DND-41 (cell line): Measurements from ENCODE around the gene WDR4.
"Not testable (repeated sequence)": the region's sequence is repeated elsewhere in the genome, so short reads cannot be mapped to it uniquely, and the experiment has no call there.

Source experiments
- ATAC-seq: fragments of 200-7000 bp; cut with Tn5 transposase; 3 replicates; pipeline ENCODE4 v1.9.1; 2021; ENCODE audit warnings: low read depth; ENCODE audit not compliant: insufficient read depth
- DNase-seq: peaks from one replicate; pipeline ENCODE4 v3.0.0-alpha.2; 2020
- H2AFZ ChIP-seq: 2 replicates; pipeline ENCODE4 v1.6.0; 2012; ENCODE audit warnings: low read depth, low read length
- H3K27ac ChIP-seq: 2 replicates; pipeline ENCODE4 v1.5.1; 2012; ENCODE audit warnings: low read length, inconsistent platforms
- H3K27me3 ChIP-seq: fragments of 200-600 bp; sonication (generic); 2 replicates; pipeline ENCODE4 v1.6.0; 2012; ENCODE audit warnings: low read length, mild to moderate bottlenecking, inconsistent platforms; ENCODE audit not compliant: insufficient read depth, poor library complexity
- H3K36me3 ChIP-seq: 2 replicates; pipeline ENCODE4 v1.5.1; 2012; ENCODE audit warnings: low read length, inconsistent platforms; ENCODE audit not compliant: insufficient read depth
- H3K4me1 ChIP-seq: 2 replicates; pipeline ENCODE4 v1.5.1; 2012; ENCODE audit warnings: mild to moderate bottlenecking, low read length; ENCODE audit not compliant: insufficient read depth
- H3K4me2 ChIP-seq: 2 replicates; pipeline ENCODE4 v1.6.0; 2012; ENCODE audit warnings: mild to moderate bottlenecking, moderate library complexity, low read length, inconsistent platforms; ENCODE audit not compliant: insufficient read depth
- H3K4me3 ChIP-seq, 2 experiments: fragments of 200-600 bp in 1 of 2; shearing (Covaris generic) in 1 of 2; 2 replicates each; pipeline ENCODE4 v1.5.1; 2012 to 2016; ENCODE audit warnings: inconsistent platforms in 2 of 2, low read length in 2 of 2, mild to moderate bottlenecking in 2 of 2, low read depth in 1 of 2, moderate library complexity in 1 of 2
- H3K79me2 ChIP-seq: 2 replicates; pipeline ENCODE4 v1.6.0; 2012; ENCODE audit warnings: low read length, inconsistent platforms; ENCODE audit not compliant: insufficient read depth
- H3K9ac ChIP-seq: 2 replicates; pipeline ENCODE4 v1.6.0; 2012; ENCODE audit warnings: low read depth, mild to moderate bottlenecking, inconsistent platforms, low read length, moderate library complexity
- H3K9me3 ChIP-seq: 2 replicates; pipeline ENCODE4 v1.5.1; 2012; ENCODE audit warnings: low read length, moderate library complexity, mild to moderate bottlenecking, inconsistent platforms; ENCODE audit not compliant: insufficient read depth, severe bottlenecking
- H4K20me1 ChIP-seq: 2 replicates; pipeline ENCODE4 v1.6.0; 2012; ENCODE audit warnings: low read length; ENCODE audit not compliant: insufficient read depth
- EZH2 ChIP-seq: IDR thresholded peaks from 3 replicates; pipeline ENCODE4 v1.6.1; 2012; ENCODE audit warnings: borderline replicate concordance, low read depth, mild to moderate bottlenecking, moderate library complexity, low read length, inconsistent platforms; ENCODE audit not compliant: severe bottlenecking
- TF ChIP-seq, protein P1 (sequence below): IDR thresholded peaks from 2 replicates; pipeline ENCODE4 v1.5.1; 2012; ENCODE audit warnings: borderline replicate concordance, low read length, moderate library complexity, mild to moderate bottlenecking; ENCODE audit not compliant: poor library complexity, severe bottlenecking; ENCODE audit errors: extremely low read depth

Gene WDR4

GRCh38 chr21:42818328-42818749 lies 61.0 kb downstream of the WDR4 start:
- Histone ChIP-seq H3K27ac (no peak overlapping the region), H2AFZ (no peak overlapping the region), H3K9ac (no peak overlapping the region), H3K36me3 (no peaks in the 10 kb centered on the region), H3K4me1 (no peaks in the 10 kb centered on the region), H3K27me3 (no peaks in the 10 kb centered on the region), H3K79me2 (no peaks in the 10 kb centered on the region), H3K4me2 (no peak overlapping the region), H4K20me1 (no peaks in the 10 kb centered on the region), H3K9me3 (peaks cover 24% of the 10 kb centered on the region), H3K4me3 (no peak overlapping the region)
- no peak for TF ChIP-seq EZH2
- TF ChIP-seq, protein P1, sequence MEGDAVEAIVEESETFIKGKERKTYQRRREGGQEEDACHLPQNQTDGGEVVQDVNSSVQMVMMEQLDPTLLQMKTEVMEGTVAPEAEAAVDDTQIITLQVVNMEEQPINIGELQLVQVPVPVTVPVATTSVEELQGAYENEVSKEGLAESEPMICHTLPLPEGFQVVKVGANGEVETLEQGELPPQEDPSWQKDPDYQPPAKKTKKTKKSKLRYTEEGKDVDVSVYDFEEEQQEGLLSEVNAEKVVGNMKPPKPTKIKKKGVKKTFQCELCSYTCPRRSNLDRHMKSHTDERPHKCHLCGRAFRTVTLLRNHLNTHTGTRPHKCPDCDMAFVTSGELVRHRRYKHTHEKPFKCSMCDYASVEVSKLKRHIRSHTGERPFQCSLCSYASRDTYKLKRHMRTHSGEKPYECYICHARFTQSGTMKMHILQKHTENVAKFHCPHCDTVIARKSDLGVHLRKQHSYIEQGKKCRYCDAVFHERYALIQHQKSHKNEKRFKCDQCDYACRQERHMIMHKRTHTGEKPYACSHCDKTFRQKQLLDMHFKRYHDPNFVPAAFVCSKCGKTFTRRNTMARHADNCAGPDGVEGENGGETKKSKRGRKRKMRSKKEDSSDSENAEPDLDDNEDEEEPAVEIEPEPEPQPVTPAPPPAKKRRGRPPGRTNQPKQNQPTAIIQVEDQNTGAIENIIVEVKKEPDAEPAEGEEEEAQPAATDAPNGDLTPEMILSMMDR = peak; percentile 79
- peak; percentile 60 for ATAC-seq
- peak; percentile 51 for DNase-seq

GRCh38 chr21:42815217-42815616 lies 64.1 kb downstream of the WDR4 start:
- Histone ChIP-seq H3K27me3 (no peaks in the 10 kb centered on the region), H4K20me1 (no peaks in the 10 kb centered on the region), H3K79me2 (no peaks in the 10 kb centered on the region), H3K9me3 (peaks cover 24% of the 10 kb centered on the region), H3K9ac (no peak overlapping the region), H3K4me1 (no peaks in the 10 kb centered on the region), H3K4me2 (no peak overlapping the region), H2AFZ (no peak overlapping the region), H3K27ac (no peak overlapping the region), H3K36me3 (no peaks in the 10 kb centered on the region), H3K4me3 (no peak overlapping the region)
- no peak for DNase-seq
- no peak for ATAC-seq
- TF ChIP-seq, protein P1 = no peak
- TF ChIP-seq EZH2 = no peak

- not testable (repeated sequence) for H3K27ac ChIP-seq, H2AFZ ChIP-seq, ATAC-seq, DNase-seq, H3K4me2 ChIP-seq, H3K27me3 ChIP-seq, H4K20me1 ChIP-seq, H3K9ac ChIP-seq, H3K79me2 ChIP-seq, H3K4me3 ChIP-seq, H3K4me1 ChIP-seq, H3K36me3 ChIP-seq
- peaks cover 24% of the 10 kb centered on the region for H3K9me3 ChIP-seq
Measured at GRCh38 chr21:42812528-42813241, 66.7 kb downstream of the WDR4 start.

DNA sequence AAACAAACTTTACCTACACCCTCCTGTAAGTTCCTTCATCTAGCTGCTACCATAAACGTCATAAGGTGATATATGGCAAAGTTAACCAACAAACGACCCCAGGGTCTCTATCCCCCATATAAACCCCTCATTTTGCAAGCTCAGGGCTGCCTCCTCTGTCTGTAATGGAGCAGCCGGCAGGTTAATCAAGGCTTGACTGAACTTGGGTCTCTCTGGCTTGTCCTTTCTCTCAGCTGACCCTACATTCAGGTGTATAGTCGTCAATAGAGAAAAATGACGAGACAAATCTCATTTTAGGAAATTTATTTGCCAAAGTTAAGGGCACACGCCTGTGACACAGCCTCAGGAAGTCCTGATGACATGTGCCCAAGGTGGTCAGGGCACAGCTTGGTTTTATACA lies 67.4 kb downstream of the WDR4 start:
- ATAC-seq (no peak), DNase-seq (no peak)
- no peak overlapping the region for H3K27ac ChIP-seq
- no peaks in the 10 kb centered on the region for H4K20me1 ChIP-seq
- peaks cover 3% of the 10 kb centered on the region for H3K27me3 ChIP-seq
- no peak overlapping the region for H2AFZ ChIP-seq
- H3K4me3 ChIP-seq = no peak overlapping the region
- no peaks in the 10 kb centered on the region for H3K36me3 ChIP-seq
- no peak overlapping the region for H3K9ac ChIP-seq
- H3K79me2 ChIP-seq = no peaks in the 10 kb centered on the region
- no peak overlapping the region for H3K4me2 ChIP-seq
- H3K4me1 ChIP-seq = no peaks in the 10 kb centered on the region
- peaks cover 24% of the 10 kb centered on the region for H3K9me3 ChIP-seq
- TF ChIP-seq, protein P1 = no peak
- TF ChIP-seq EZH2 = no peak
